A549 (cell line): ENCODE results near the gene AHNAK2.

Experiments
- EHF ChIP-seq: fragments of 250-450 bp; sonication (Bioruptor Pico); IDR thresholded peaks from 2 replicates; pipeline ENCODE4 v1.5.0; 2020; ENCODE audit warnings: mild to moderate bottlenecking
- EP300 ChIP-seq, 2 experiments: fragments of >200 bp; sonication (Bioruptor Twin); formaldehyde crosslinking; IDR thresholded peaks; 2 replicates in 1 of 2; 3 replicates in 1 of 2; pipeline ENCODE4 v1.6.1; 2016 to 2017
- JUN ChIP-seq, 2 experiments: fragments of >200 bp; sonication (Bioruptor Twin); formaldehyde crosslinking; IDR thresholded peaks; 2 replicates in 1 of 2; 3 replicates in 1 of 2; pipeline ENCODE4 v1.6.1; 2016 to 2017
- MYC ChIP-seq: IDR thresholded peaks from 2 replicates; pipeline ENCODE4 v1.6.1; 2012; ENCODE audit warnings: mild to moderate bottlenecking, inconsistent platforms, low read length, improper control_type of control experiment, borderline replicate concordance
- POLR2A ChIP-seq: IDR thresholded peaks from 2 replicates; pipeline ENCODE4 v1.6.1; 2012; ENCODE audit warnings: mild to moderate bottlenecking, low read length
- SMC3 ChIP-seq: fragments of >200 bp; sonication (Bioruptor Twin); formaldehyde crosslinking; IDR thresholded peaks from 3 replicates; pipeline ENCODE4 v1.6.1; 2018; ENCODE audit warnings: inconsistent platforms
- TP53 ChIP-seq: fragments of 250-450 bp; sonication (Bioruptor Pico); IDR thresholded peaks from 2 replicates; pipeline ENCODE4 v1.5.0; 2021; ENCODE audit warnings: mild to moderate bottlenecking, moderate library complexity
- TF ChIP-seq, protein P1 (sequence below): fragments of 200-600 bp; sonication (generic); IDR thresholded peaks from 2 replicates; pipeline ENCODE4 v1.6.1; 2016; ENCODE audit warnings: antibody characterized with exemption, mild to moderate bottlenecking, moderate library complexity
- TF ChIP-seq, protein P2 (sequence below): fragments of >200 bp; sonication (Bioruptor Twin); formaldehyde crosslinking; IDR thresholded peaks from 3 replicates; pipeline ENCODE4 v1.5.1; 2016
- TF ChIP-seq, protein P3 (sequence below): IDR thresholded peaks from 2 replicates; pipeline ENCODE4 v1.6.1; 2012
- TF ChIP-seq, protein P4 (sequence below): fragments of 450-650 bp; IDR thresholded peaks from 2 replicates; pipeline ENCODE4 v1.6.1; 2014; ENCODE audit warnings: antibody characterized with exemption
- TF ChIP-seq, protein P5 (sequence below): fragments of >200 bp; sonication (Bioruptor Twin); formaldehyde crosslinking; IDR thresholded peaks from 2 replicates; pipeline ENCODE4 v1.6.1; 2016

DNA sequence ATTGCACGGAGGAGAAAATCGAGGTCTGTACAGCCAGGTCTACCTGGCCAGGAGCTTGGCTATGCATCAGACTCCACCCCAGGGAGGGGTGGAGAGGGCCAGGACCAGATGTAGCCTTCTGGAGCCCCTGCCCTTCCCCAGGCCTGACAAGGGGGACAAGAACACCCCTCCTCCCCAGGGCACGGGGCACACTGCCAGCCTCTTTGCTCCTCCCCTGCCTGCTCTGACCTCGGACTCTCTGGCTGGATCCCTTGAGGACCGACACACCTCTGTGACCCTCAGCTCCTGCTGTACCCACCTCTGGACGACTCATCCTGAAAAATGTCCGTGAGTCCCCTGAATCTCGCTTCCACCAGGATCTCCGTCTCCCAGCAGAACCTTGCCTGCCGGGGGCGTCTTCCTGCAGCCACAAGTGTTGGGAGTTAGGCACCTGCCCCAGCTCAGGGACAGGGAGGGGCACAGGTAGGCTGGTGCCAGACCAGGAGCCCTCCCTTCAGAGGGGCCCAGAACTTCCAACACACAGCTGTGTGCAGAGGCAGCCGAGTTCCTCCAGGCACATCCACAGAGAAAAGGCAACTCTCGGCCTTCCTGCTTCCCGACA, 21.8 kb downstream of the AHNAK2 start:
- TF ChIP-seq, protein P1, sequence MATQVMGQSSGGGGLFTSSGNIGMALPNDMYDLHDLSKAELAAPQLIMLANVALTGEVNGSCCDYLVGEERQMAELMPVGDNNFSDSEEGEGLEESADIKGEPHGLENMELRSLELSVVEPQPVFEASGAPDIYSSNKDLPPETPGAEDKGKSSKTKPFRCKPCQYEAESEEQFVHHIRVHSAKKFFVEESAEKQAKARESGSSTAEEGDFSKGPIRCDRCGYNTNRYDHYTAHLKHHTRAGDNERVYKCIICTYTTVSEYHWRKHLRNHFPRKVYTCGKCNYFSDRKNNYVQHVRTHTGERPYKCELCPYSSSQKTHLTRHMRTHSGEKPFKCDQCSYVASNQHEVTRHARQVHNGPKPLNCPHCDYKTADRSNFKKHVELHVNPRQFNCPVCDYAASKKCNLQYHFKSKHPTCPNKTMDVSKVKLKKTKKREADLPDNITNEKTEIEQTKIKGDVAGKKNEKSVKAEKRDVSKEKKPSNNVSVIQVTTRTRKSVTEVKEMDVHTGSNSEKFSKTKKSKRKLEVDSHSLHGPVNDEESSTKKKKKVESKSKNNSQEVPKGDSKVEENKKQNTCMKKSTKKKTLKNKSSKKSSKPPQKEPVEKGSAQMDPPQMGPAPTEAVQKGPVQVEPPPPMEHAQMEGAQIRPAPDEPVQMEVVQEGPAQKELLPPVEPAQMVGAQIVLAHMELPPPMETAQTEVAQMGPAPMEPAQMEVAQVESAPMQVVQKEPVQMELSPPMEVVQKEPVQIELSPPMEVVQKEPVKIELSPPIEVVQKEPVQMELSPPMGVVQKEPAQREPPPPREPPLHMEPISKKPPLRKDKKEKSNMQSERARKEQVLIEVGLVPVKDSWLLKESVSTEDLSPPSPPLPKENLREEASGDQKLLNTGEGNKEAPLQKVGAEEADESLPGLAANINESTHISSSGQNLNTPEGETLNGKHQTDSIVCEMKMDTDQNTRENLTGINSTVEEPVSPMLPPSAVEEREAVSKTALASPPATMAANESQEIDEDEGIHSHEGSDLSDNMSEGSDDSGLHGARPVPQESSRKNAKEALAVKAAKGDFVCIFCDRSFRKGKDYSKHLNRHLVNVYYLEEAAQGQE, result no peak
- TF ChIP-seq EP300 (IDR thresholded peaks at IDR 0.05) (no peak), EHF (CRISPR knock-in tag) (no peak), MYC (no peak), SMC3 (no peak), TP53 (no peak), JUN (IDR thresholded peaks at IDR 0.05) (no peak), POLR2A (no peak)
- TF ChIP-seq, protein P2, sequence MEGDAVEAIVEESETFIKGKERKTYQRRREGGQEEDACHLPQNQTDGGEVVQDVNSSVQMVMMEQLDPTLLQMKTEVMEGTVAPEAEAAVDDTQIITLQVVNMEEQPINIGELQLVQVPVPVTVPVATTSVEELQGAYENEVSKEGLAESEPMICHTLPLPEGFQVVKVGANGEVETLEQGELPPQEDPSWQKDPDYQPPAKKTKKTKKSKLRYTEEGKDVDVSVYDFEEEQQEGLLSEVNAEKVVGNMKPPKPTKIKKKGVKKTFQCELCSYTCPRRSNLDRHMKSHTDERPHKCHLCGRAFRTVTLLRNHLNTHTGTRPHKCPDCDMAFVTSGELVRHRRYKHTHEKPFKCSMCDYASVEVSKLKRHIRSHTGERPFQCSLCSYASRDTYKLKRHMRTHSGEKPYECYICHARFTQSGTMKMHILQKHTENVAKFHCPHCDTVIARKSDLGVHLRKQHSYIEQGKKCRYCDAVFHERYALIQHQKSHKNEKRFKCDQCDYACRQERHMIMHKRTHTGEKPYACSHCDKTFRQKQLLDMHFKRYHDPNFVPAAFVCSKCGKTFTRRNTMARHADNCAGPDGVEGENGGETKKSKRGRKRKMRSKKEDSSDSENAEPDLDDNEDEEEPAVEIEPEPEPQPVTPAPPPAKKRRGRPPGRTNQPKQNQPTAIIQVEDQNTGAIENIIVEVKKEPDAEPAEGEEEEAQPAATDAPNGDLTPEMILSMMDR, result no peak
- TF ChIP-seq, protein P3, sequence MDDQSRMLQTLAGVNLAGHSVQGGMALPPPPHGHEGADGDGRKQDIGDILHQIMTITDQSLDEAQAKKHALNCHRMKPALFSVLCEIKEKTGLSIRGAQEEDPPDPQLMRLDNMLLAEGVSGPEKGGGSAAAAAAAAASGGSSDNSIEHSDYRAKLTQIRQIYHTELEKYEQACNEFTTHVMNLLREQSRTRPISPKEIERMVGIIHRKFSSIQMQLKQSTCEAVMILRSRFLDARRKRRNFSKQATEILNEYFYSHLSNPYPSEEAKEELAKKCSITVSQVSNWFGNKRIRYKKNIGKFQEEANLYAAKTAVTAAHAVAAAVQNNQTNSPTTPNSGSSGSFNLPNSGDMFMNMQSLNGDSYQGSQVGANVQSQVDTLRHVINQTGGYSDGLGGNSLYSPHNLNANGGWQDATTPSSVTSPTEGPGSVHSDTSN, result no peak
- TF ChIP-seq, protein P4, sequence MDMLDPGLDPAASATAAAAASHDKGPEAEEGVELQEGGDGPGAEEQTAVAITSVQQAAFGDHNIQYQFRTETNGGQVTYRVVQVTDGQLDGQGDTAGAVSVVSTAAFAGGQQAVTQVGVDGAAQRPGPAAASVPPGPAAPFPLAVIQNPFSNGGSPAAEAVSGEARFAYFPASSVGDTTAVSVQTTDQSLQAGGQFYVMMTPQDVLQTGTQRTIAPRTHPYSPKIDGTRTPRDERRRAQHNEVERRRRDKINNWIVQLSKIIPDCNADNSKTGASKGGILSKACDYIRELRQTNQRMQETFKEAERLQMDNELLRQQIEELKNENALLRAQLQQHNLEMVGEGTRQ, result no peak
- TF ChIP-seq, protein P5, sequence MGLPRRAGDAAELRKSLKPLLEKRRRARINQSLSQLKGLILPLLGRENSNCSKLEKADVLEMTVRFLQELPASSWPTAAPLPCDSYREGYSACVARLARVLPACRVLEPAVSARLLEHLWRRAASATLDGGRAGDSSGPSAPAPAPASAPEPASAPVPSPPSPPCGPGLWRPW, result no peak
